NCI-H82 treated with DMSO at 0.1 percent for 48 hours (cell line): ENCODE results near the gene MYO5A.
"Not testable (repeated sequence)": the region's sequence is repeated elsewhere in the genome, so short reads cannot be mapped to it uniquely, and the experiment has no call there.

Experiments
- DNase-seq: peaks from one replicate; lab custom pipeline; 2025; ENCODE audit not compliant: unreplicated experiment; lab: John Stamatoyannopoulos, UW

MYO5A gene

DNA sequence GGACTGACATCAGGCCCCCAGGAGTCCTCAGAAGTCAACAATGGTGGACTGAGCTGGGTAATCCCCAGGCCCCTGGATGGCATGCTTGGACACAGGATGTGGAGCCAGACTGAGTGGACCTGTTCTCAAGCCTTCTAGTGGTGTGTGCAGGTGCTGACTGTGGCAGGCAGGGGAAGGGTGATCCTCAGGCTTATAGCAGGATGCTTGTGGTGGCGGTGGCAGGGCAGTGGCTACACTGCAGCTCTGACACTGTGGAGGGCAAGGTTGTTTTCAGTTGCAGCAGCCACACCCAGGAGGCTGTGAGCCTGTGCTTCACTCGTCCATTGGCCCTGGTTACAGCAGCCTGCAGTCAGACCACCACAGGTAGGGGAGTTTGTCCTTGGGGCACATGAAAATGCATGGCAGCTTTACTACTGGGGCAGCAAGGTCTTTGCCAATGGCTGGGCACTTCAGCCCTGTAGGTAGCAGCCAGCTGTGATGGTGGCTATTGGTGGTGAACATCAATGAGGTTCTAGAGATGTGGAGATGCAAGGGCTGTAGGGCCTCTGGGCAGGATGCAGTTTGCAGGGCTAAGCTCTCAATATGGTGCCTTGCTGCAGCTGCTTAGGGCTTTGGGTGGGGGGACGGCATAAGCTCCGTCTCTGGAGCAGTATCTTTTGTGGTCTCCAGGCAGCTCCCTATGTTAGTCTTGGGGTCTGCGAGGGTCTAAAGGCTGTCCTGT, 17.5 kb upstream of the MYO5A start:
- no peak for DNase-seq

DNA sequence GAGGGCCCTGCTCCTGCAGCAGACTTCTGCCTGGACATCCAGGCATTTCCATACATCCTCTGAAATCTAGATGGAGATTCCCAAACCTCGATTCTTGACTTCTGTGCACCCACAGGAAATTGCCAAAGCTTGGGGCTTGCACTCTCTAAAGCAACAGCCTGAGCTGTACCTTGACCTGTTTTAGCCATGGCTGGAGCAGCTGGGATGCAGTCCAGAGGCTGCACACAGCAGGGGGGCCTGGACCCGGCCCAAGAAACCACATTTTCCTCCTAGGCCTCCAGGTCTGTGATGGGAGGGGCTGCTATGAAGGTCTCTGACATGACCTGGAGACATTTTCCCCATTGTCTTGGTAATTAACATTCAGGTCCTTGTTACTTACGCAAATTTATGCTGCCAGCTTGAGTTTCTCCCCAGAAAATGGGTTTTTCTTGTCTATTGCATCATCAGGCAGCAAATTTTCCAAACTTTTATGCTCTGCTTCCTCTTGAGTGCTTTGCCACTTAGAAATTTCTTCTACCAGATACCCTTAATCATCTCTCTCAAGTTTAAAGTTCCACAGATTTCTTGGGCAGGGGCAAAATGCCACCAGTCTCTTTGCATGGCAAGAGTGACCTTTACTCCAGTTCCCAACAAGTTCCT, 11.8 kb upstream of the MYO5A start:
- DNase-seq = no peak

DNA sequence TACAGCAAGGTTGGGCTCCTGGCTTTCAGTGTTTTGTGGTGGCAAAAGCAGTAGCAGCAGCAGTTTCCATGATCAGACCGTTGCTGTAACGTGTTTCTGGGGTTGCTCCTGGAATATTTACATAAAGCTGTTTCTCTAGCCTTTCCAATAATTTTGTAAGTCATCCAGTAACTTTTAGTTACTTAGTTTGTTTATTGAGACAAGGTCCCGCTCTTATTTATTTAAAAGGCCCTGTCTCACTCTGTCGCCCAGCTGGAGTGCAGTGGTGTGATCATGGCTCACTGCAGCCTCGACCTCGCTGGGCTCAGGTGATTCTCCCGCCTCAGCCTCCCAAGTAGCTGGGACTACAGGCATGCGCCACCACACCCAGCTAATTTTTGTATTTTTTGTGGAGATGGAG, 8.8 kb upstream of the MYO5A start:
- no peak for DNase-seq

DNA sequence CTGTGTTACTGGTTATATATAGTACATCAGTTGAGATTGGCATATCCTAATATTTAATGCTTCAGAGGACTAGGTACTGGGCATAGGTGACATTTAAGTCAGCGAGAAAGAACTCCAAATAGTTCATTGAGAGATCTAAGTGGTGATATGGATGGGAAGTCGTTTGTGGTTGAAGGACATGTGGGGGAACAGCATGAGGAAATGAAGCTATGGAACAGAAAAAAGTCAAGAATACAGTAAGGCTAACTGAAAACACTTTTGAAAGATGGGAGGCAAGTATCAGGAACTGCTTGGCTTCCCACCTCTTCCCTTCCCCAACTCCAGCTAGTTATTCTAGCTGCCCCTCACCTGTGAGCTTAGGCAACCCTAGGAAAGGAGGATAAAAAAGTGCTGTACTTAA, 3.7 kb upstream of the MYO5A start:
- DNase-seq = no peak

DNA sequence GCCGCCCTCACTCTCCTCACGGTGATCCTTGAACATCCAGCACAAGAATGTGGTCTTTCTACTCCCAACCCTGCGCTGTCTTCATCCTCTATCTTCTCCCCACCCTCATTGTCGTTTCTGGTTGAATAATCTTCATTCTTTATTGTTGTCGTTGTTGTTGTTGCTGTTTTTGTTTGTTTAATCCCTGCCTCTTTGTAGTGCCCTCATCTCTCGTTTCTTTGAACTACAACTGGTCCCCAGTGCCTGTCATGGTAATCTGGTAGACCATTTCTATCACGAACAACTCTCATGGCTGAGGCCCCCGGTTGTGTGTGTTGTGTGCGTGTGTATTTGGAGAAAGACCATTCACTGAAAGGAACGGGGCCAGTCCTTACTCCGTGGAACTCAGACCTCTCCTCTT, 1.3 kb upstream of the MYO5A start:
- DNase-seq = no peak

DNA sequence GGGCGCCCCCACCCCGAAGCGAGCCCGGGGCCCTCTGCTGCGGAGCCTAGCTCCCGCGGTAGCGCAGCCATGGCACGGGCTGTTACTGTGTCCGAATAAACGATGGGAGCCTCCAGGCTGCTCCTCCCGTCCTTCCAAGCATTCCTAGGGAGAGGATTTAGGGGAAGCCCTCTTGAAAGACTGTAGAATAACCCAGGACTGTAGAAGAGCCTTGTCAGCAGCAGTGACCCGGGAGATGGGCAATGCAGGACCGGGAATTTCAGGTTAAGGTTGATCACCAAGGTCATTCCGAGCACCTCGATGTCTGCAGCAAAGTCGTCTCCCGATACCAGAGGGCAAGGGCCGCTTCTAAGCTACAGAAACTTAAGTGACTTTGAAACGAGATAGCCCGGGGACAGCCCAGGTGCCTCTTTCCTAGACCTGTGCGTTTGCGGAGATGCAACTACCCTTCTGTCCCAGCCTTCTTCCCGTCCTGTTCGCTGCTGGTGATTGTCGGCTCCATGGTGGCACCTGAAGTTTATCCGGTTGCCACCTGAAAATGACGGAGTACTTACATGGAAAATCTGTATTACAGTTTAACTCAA, 753 bp upstream of the MYO5A start:
- no peak for DNase-seq

DNA sequence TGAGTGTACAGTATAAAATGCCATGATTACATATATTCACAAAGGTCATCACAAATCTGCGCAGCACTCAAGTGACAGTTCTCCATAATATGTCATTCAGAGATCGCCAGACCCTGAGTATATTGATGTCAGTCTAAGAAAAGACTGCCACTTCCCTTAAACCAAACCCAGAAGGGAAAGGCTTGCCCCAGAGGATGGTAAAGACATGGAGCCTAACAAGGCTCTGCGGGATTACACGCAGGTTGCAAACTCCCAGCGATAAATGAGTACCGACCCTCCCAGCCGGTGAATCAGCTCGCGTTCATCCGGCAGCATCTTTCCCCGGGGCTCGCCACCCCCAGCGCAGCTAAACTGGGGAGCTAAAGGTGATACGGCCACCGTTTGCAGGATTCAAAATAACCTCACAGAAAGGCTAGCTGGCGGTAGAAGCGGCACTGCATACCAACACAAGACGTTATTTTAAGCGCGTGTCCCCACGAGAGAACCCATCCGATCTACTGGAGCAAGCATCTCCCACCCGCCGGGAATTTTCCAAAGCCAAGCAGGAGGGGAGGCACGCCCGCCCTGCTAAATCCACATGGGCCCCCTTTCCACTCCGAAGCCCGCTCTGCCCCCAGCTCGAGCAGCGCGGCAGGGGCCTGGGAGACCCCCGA, 643 bp downstream of the MYO5A start:
- DNase-seq = no peak

DNA sequence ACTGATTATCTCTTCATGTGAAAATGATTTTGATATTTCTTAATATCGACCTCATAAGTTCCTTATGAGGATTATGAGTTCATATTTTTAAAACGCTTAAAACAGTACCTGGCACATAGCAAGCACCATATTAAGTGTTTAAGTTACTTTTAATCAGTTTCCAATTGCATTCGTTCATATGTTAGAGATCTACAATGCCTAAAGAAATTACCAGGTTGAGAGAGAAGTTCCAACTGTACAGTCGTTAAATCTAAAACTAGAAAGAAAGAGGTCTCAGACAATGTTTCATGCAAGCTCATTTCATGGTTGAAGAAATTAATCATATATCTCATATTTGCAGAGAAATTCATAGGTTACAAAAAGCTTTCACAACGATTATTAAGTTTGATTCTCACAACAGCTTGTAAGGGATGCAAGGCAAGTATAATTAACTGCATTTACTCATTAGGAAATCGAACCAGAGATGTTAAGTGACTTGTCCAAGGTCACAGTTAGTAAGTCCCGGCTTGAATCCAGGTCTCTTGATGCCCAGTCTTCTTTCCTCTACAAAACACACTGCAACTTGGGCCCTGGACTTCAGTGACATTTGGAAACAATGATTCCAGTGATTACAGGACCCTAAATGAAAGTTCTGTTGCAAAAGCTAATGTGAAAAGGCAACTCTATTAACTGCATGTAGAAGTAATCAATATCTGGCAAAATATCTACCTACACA, 1.3 kb downstream of the MYO5A start:
- DNase-seq = no peak

DNA sequence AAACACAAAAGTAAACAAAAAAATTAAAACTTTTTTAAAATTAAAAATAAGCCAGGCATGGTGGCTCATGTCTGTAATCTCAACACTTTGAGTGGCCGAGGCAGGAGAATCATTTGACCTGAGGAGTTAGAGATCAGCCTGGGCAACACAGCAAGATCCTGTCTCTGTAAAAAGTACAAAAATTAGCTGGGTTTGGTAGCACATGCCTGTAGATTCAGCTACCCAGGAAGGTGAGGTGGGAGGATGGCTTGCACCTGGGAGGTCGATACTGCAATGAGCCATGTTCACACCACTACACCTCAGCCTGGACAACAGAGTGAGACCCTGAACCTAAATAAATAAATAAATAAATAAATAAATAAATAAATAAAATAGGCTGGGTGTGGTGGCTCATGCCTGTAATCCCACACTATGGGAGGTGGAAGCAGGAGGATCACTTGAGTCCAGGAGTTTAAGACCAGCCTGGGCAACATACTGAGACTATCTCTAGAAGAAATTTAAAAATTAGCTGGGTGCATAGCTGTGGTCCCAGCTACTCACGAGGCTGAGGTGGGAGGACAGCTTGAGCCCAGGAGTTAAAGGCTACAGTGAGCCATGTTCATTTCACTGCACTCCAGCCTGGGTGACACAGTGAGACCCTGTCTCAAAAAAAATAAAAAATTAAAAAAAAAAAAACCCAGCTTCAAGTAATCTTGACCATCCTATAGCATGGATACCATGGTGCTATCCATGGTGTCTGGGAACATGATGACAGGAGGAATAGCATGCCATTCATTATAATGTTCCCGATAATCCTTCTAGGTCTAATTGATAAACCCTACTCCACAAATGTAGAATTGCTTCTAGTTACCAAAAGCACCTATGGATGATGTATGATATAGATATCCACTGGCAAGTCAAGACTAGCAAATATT, 4.2 kb downstream of the MYO5A start:
- no peak for DNase-seq

DNA sequence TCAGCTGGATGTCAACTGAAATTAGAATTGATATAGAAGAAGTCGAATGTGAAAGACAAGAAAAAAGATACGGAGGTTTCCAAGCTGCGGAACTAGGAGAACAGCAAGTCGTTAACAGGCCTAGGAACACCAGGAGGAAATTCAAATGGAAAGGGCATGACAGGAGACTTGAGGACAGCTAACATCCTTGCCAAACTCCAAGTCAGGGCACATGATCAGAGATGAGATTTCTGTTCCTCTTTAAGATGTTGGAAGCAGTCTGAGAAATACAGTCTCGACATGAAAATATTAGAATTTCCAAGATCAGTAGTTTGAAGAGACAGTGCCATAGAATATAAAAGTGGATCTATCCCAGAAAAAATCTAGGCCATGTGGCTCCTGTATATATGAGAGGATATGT, 5.0 kb downstream of the MYO5A start:
- DNase-seq = no peak

DNA sequence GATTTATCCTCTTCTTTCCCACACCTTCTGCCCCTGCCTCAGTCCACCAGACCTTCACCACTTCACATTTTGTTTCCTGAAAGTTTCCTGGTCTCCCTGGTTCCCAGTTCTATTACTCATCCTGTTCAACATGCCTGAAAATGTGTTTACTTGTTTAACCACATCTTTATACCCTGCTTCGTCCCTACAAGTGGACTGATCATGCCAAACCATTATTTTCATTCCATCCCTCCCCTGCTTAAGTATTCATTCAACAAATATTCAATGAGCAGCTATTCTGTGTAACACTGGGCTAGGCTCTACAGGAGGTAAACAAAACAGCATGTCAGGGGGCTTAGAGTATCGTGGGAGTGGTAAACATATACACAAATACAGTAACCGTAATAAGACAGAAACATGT, 5.5 kb downstream of the MYO5A start:
- no peak for DNase-seq

DNA sequence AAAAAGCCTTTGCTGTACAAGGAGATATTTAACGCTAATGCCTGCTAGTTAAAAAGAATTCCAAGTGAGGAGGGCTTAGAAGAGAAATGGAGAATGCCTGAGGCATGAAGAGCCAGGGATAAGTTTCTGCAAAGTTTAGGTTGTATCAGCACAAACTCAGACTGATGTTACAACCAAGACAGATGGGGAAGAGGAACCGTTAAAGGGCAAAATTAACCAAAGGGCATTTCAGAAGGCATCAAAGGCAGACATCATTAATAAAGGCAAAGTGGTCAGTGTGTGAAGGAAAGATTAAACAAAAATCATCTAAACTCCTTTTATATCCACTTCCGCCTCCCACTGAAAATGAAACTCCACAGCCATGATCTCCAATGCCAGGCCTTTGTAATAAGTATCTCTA, 7.0 kb downstream of the MYO5A start:
- no peak for DNase-seq

DNA sequence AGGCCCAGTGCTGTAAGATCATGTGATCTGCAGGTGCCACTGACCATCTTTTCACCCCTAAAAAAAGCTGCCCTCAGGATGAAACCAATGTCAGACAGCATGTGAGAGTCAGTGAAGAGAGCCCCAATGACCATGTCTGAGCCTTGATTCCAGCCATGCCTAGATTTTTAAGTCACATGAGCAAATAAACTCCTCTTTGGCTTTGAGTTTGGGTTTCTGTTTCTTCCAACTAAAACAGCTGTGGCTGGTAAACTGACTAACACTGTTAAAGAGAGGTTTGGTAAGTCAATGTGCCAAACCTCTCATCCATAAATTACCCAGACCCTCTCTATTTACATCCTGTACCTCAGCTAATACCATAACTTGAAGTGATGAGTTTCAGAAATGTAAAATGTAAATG, 8.3 kb downstream of the MYO5A start:
- DNase-seq = no peak

DNA sequence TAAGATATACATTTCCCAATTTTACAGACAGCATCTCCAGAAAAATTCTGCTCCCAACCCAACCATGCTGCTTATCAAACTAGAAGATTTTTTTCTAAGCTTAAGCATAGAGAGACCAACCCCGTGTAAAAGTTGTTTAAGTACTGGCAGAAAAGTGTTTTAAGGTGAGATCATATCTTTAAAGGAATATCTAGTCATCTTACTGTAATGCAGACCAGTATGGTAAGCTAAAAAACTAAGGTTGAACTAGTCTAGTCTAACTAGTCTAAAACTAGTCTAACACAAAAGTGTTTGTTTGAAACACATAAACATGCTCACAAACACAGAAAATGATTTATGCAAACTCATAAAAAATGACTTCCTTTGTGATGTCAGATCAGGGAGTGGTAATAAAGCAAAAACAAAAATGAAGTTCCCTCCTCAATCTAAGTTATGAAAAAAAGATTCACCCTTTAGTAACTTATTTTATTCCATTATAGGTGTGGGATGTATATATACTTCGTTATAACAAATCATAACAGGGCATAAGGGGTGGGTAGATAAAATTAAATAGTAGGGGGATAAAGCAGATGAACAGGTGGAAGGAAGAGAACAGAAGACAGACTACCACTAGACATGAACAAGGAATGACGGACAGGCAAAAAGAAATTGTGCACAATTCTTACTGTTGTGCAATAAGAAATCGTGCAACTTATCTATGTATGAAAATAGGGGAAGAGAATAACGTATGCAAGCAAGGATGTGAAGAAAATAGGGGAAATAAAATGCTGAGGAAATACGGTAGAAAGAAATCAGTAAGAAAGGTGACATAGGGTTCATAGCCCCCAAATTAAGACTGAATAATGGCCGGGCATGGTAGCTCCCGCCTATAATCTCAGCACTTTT, 10.0 kb downstream of the MYO5A start:
- no peak for DNase-seq

DNA sequence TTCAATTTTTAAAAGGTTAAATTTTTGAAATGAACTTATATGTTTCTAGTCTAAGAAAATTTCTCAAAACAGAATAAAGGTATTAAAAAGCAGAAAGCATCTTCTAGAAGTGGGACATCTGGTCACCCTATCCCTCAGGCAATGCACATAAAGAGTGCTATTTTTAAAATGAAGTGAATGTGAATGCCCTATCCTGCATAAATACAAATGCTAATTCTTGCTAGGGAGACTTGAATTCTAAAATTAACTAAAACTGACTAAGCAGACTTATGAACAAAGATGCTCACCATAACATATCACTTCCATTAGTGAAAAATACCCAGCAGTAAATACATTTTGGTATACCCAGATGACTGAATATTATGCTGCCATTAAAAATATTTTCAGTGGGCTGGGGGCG, 11.7 kb downstream of the MYO5A start:
- no peak for DNase-seq

DNA sequence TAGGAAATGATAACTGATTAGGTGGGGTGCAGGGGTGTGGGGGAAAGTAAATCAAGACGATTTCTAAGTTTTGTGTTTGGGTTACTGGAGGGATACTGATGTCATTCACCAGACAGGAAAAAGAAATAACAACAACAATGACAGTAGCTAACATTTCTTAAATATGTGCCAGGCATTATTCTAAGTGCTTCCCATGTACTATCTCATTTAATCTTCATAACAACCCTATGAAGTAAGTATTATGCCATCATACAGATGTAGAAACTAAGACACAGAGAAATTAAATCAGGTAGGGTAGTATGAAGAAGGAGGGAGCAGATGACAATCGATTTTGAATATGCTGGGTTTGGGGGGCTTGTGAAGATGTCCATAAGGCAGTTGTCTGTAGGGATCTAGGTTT, 13.3 kb downstream of the MYO5A start:
- DNase-seq = no peak

DNA sequence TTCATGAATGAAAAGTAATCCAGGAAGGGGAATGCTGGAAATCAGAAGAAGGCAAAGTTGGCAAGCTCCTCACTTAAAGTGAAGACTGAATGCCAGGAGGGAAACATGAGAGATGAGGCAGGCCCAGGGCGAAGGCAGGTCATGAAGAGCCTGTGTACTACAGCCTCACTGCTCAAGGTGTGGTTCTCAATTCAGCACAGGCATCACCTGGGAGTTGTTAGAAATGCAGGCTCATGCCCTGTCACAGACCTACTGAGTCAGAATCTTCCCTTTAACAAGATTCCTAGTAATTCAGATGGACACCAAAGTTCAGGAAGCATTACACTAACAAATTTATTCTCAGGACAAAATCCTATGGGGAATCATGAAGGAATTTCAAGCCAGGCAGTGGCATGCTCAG, 14.2 kb downstream of the MYO5A start:
- no peak for DNase-seq

DNA sequence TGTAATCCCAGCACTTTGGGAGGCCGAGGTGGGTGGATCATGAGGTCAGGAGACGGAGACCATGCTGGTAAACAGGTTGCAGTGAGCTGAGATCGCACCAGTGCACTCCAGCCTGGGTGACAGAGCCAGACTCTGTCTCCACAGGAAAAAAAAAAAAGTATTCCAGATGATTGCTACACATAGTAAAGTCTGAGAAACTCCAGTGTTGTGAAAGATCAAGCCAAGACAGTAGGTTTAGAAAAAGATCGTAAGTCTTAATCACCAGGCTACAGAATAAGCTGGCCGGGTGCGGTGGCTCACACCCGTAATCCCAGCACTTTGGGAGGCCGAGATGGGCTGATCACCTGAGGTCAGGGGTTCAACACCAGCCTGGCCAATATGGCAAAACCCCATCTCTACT, 15.8 kb downstream of the MYO5A start:
- not testable (repeated sequence) for DNase-seq

DNA sequence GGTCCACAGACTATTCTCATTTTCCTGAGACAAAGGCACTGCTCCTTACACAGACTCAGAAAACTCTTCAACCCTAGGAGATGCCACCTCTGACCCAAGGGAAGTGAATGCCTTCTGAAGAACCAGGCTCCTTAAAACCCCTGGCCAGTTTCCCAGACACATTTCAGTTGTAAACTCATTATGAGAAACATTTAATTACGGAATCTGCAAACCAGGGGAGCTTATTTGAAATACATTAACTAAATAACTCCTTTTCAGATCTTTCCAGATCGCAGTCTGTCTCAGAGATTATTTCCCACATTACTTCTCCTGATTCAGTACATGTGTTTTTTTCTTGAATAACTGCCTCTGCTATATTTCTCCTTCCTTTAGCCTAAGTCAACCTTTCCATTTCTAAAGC, 17.6 kb downstream of the MYO5A start:
- DNase-seq = no peak
